GM21723 (cell line): ENCODE measurements around the gene INO80B.
"Not testable (repeated sequence)": the region's sequence is repeated elsewhere in the genome, so short reads cannot be mapped to it uniquely, and the experiment has no call there.

Source experiments
- ATAC-seq: cut with Tn5 transposase; IDR thresholded peaks from one replicate; pipeline ENCODE4 v1.9.1; 2021; ENCODE audit warnings: mild to moderate bottlenecking, moderate library complexity; ENCODE audit not compliant: unreplicated experiment

The INO80B gene

DNA sequence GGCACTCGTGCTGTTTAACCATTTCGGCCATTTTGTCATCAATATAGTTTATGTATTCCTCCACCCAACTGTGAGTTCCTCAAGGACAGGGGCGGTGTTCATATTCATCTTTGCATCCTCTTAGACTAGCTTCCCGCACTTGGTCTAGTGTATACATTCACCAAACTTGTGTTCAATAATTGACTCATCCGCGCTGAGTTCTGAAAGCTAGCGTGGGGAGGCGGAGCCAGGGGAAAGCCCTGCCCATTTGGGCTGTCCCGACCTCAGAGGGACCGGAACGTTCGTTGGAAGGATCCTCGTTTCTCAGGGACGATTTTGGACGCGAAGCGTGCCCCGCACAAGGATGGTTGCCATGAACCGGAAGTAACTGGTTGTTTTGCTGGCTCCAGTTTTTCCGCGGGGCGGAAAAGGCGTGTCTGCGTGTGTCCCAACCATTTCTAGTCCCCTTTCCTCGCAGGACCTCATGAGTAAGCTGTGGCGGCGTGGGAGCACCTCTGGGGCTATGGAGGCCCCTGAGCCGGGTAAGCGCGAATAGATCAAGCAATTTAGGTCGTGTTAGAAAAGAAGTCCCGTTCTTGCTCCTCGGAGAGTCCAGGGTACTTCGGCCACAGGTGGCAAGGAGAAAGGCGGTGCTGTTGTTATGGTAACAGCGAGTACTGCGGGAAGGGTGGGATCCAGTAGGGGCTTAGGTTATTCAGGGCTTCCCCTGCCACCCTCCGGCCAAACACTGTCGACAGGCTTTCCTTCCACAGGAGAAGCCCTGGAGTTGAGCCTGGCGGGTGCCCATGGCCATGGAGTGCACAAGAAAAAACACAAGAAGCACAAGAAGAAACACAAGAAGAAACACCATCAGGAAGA is at the start of gene INO80B:
Gene INO80B (plus strand): TSS at position 434 of the 858 bp plus-strand sequence. CDS start 30 bp downstream, at position 464.
- peak; percentile 42 for ATAC-seq

- peak; percentile 68 for ATAC-seq
Observed at GRCh38 chr2:74406035-74406434, 48.9 kb upstream of the INO80B start.

- no peak for ATAC-seq
Observed at GRCh38 chr2:74407682-74408081, 47.2 kb upstream of the INO80B start.

- no peak for ATAC-seq
Observed at GRCh38 chr2:74413001-74413698, 41.7 kb upstream of the INO80B start.

GRCh38 chr2:74414441-74414840 is 40.4 kb upstream of the INO80B start:
- ATAC-seq: no peak

DNA sequence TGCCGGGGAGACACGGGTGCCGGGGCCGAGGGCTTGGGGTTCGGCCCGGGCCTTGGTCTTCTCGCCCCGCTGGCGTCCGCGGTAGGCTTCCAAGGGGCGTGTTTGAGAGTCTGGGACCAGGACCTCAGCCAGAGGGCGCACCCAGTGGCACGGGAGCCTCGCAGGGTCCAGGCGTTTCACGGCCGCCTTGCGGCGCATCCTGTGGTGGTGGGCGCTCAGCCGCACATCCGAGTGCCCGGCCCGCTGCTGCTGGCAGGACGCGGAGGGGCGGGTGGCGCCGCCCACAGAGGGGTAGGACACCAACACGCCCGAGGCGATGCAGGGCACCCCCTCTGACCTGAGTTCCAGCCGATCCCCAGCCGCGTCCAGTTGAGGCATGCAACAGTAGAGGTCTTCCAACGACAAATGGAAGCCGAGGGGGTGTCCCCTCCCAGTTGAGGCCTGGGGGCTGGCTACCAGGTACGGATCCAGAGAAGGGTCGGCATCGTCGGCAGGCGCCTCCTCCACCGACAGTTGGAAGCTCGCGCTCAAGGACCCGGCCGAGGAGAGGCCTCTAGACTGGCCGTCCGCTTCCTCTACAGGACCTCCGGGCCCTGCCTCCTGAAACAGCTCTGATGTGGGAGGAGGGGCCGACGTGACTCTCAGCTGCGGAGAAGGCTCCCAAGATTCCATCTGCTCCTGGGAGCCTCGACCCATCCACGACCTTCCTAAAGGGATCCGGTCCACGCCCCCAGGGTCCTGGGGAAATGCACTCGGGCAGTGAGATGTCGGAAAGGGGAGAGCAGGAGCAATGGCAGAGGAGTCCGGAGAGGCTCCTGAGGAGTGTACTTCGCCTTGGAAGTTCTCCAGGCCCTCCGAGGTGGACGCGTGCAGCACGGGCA is 39.8 kb upstream of the INO80B start:
- ATAC-seq: no peak

DNA sequence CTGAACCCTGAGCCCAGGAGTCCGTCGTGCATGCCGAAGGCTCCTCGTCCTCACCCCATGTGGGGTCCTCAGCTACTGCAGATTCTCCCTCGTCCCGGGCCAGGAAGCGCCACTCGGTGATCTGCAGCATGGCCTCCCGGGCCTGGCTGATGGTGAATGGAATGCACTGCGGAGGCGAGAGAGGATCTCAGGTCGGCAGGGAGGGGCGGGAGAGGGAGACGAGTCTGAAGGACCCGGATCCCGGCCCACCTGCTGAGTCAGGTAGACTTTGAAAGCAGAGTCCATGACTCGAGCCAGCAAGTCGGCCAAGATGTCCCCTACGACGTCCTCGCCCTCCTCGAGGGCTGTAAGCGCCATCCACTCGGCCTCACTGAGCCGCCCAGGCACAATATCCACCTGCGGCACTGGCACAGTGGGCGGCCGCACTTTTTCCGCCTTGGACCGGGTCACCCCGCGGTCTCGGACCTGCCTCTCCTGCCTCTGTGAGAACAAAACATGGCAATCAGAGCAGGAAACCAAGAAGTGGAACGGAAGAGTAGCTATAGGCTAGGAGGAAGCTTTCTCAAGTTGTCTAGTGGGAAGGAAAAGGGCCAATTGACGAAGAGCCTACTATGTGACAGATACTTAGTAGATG is 39.0 kb upstream of the INO80B start:
- no peak for ATAC-seq

GRCh38 chr2:74416778-74417177 is 38.1 kb upstream of the INO80B start:
- ATAC-seq: no peak

- no peak for ATAC-seq
Observed at GRCh38 chr2:74417197-74417596, 37.7 kb upstream of the INO80B start.

- ATAC-seq: no peak
Observed at GRCh38 chr2:74417763-74418162, 37.1 kb upstream of the INO80B start.

- no peak for ATAC-seq
Observed at GRCh38 chr2:74418312-74418711, 36.6 kb upstream of the INO80B start.

DNA sequence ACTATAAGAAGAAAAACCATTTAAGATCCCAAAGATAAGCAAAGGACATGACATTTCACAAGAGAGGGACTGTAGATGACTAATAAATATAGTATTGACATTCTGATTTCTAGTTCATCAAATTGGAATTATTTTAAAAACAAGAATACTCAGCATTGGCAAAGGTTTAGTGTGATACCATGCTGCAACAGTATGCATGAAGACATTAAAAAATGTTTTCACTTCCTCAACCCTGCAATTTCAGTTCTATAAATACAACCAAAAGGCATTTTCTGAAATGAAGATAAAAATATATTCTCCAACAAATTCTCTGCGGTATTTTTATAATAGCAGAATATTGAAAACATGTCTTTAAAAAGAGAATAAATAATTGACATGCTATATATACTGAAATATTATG is 35.5 kb upstream of the INO80B start:
- ATAC-seq: no peak

DNA sequence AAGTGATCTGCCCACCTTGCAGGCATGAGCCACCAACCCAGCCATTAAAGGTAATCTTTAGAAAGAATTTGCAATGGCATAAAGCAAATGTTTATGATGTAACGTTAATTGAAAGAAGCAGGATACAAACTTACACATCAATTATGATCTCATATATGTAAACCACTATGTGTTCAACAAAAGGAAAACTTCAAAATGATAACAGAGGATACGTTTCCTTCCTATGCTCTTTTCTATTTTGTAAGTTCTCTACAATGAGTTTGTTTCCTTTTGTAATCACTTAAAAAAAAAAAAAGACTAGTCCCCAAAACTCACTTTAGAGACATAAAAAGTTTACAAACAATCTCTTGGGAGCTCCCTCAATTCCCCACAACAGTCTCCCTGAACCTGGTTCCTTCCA is 34.9 kb upstream of the INO80B start:
- ATAC-seq: no peak

GRCh38 chr2:74420443-74421103 is 34.3 kb upstream of the INO80B start:
- not testable (repeated sequence) for ATAC-seq

DNA sequence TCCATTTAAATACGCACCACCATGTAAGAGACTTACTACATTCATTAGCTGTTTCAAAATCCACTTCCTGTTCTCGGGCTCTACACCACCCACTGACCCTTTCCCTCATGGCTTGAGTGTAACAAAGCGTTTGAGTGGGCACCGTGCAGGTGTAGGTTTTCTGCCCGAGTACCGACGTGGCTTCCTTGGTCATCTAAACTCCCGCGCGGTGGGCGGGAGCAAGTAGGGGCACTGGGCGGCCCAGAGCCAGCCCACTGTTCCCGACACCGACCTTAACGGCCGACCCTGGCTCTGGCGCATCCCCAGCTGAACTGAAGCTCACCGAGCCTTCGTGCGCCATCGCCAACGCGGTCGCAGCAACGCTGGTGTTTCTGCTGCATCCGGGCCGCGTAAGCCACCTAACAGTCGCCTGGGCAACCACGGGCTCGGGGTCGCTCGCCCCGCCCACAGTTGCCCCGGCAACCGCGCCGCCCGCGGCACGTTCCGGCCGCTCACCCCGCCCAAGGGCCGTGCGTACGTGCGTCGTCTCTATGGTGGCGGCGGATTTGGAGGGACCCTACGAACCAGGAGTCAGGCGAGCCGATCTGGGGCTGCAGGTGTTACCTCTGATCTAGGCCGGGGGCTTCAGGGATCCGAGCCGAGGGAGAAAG is 33.5 kb upstream of the INO80B start, which contains the start of the genes C2orf81 and WDR54:
Gene C2orf81 (minus strand): TSS at position 399 of the 650 bp plus-strand sequence. CDS start 59 bp downstream, at position 340.
Gene WDR54 (plus strand): TSS at position 510 of the 650 bp plus-strand sequence. CDS start 424 bp downstream, outside the sequence.
- peak; percentile 93 for ATAC-seq

- no peak for ATAC-seq
Observed at GRCh38 chr2:74423231-74424095, 31.4 kb upstream of the INO80B start.

- ATAC-seq: no peak
Observed at GRCh38 chr2:74424139-74424992, 30.5 kb upstream of the INO80B start.
